Heart right ventricle (tissue), 16 donors: ENCODE data around the gene KIF1A. TPM values are rescaled to one million over a fixed set of nuclear protein-coding genes. Genes with fewer than 3 reads are reported as not detected.

Experiments
- ATAC-seq, 8 donors: fragments of 200-7000 bp; cut with Tn5 transposase; one replicate each; pipeline ENCODE4 v1.9.1; 2020; ENCODE audit warnings: mild to moderate bottlenecking in 8 of 8, moderate library complexity in 8 of 8, moderate number of reproducible peaks in 1 of 8
- DNase-seq, 2 donors: peaks; one replicate each; pipeline ENCODE4 v3.0.0-alpha.2; 2020
- H3K27ac ChIP-seq, 10 donors: fragments of 200-600 bp; sonication (generic) in 2 of 10; one replicate each; pipeline versions ENCODE4 v1.5.0 to v1.8.0; 2020 to 2022; ENCODE audit warnings: mild to moderate bottlenecking in 3 of 10
- H3K27me3 ChIP-seq, 7 donors: fragments of 200-600 bp; one replicate each; pipeline ENCODE4 v1.8.0; 2021 to 2022; ENCODE audit warnings: mild to moderate bottlenecking in 2 of 7
- H3K36me3 ChIP-seq, 9 donors: fragments of 200-600 bp; sonication (generic) in 1 of 9; one replicate each; pipeline versions ENCODE4 v1.5.0 to v1.8.0; 2020 to 2022; ENCODE audit warnings: mild to moderate bottlenecking in 2 of 9
- H3K4me1 ChIP-seq, 9 donors: fragments of 200-600 bp; sonication (generic) in 1 of 9; one replicate each; pipeline versions ENCODE4 v1.5.0 to v1.8.0; 2020 to 2022; ENCODE audit warnings: mild to moderate bottlenecking in 4 of 9
- H3K4me3 ChIP-seq, 10 donors: fragments of 200-600 bp; sonication (generic) in 2 of 10; one replicate each; pipeline versions ENCODE4 v1.5.0 to v1.8.0; 2020 to 2022; ENCODE audit warnings: mild to moderate bottlenecking in 7 of 10, moderate library complexity in 2 of 10
- H3K9me3 ChIP-seq, 11 donors: fragments of 200-600 bp in 10 of 11; sonication (generic) in 2 of 11; one replicate each; pipeline versions ENCODE4 v1.5.0 to v1.8.0; 2013 to 2022; ENCODE audit warnings: mild to moderate bottlenecking in 2 of 11, control low read depth in 1 of 11, moderate library complexity in 1 of 11
- CTCF ChIP-seq, 9 donors: fragments of 200-600 bp; sonication (generic) in 2 of 9; IDR thresholded peaks; one replicate each; pipeline versions ENCODE4 v1.5.0 to v1.8.0; 2021 to 2022; ENCODE audit warnings: antibody characterized with exemption in 9 of 9, mild to moderate bottlenecking in 5 of 9, moderate library complexity in 1 of 9
- WGBS, 2 donors: extraction: QIAGEN DNeasy Blood & Tissue Kit; methylation state at CpG; one replicate each; pipeline ENCODE4 v1.1.7; 2013; ENCODE audit warnings: inconsistent platforms in 1 of 2; 5-methylcytosine and 5-hydroxymethylcytosine counted together
- intact Hi-C, 10 donors: fragments of 100-400 bp; cut with DNase I; formaldehyde crosslinking; loops; one replicate each; pipeline versions ENCODE4 v1.11.1 to v1.14.2; 2022
- polyA plus RNA-seq, 2 donors: library from polyadenylated mRNA; stranded (reverse); fragments of 200-250 nt; gene quantifications; one replicate each; pipeline ENCODE4 v1.2.3, GENCODE V29; 2013
- total RNA-seq, 10 donors: library from RNA; stranded (reverse); fragmentation: NEBNext Ultra II Directional in 3 of 10; extraction: Animal tissue kit (Norgen Biotek cat#: 25700) in 3 of 10; gene quantifications; one replicate each; pipeline versions ENCODE4 v1.2.1 to v1.2.4, GENCODE V29; 2021 to 2023
- donor health status: Arrhythmogenic right ventricular cardiomyopathy.
- donor health status: ischemic (EF 13 %, LVEDD 7.1; RV severe dilation, severe dysfunction).
- donor health status: healthy with polysubstance abuse.
- donor health status: DM: no; HTN: yes; CAD: no.
- donor health status: DM: no; HTN: no; CAD: no.
- donor health status: ischemic (EF 25% LVEDD 6.9; RV normal size, moderate dysfunction).
- donor health status: ischemic (EF 25% LVEDD 5.7; RV mildly dilated, moderate dysfunction).
- donor health status: healthy.
- donor health status: DM: yes; HTN: yes; CAD: no.
- donor health status: Ischemic cardiomyopathy.
- donor health status: ischemic (EF 35%, LVEDD 5.7; RV mildly dilated, moderate dysfunction).
- donor health status: nonischemic (EF 11% LVEDD 7.7; RV severe dilation, severe dysfunction).
- donor health status: DM: yes; HTN: yes; CAD: no.
- donor health status: PGD.
- donor health status: ischemic (EF 29% LVEDD 5.4; RV normal size, mild dysfunction).
- donor health status: nonischemic (EF 23%, LVEDD 6.1; RV moderate dilation, normal function).

KIF1A gene
- total and polyA plus RNA-seq, 12 donors: 0.37 to 21.4 (median 1.4) TPM

GRCh38 chr2:240722376-240722775 is 97.6 kb downstream of the KIF1A start:
- WGBS, 2 donors: 86 to 88% methylated on average over 16 of the region's 16 CpGs
- Histone ChIP-seq H3K9me3 (no peaks in the 10 kb centered on the region), H3K36me3 (no peaks in the 10 kb centered on the region), H3K4me1 (no peaks in the 10 kb centered on the region), H3K27ac (no peak overlapping the region), H3K4me3 (no peak overlapping the region), H3K27me3 (peaks cover 0 to 32% (median 0%) of the 10 kb centered on the region in 7 donors)
- no peak for ATAC-seq
- no peak for DNase-seq
- intact Hi-C loops: no loop called here
- TF ChIP-seq CTCF (IDR thresholded peaks at IDR 0.05): no peak

DNA sequence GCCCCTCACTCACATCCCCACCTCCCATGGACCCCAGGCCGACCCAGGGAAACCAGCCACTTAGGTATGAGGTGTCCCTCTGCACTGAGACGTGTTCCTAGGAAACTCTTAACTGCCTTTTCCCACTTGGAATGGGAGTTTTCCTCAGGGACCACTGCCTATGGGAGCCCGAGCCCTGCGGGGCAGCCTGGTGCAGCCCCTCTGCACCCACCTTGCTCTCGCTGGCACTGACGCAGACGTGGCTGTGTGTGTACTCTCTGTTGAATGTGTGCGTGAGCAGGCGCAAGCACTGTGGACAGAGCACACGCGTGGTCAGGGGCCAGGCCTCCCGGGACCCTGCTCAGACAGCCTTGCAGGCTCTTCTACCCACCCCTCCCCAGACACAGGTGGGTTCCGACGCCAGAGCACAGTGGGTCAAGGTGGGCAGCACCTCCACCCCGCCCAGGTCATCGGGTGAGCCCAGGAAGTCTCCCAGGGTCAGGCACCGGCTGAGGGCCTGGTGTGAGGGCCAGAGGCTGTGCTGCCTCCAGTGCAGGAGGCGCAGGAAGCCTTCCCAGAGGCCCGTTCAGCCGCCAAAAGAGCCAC is 98.3 kb downstream of the KIF1A start:
- no peak overlapping the region for H3K27ac ChIP-seq
- no peak overlapping the region for H3K4me3 ChIP-seq
- DNase-seq (peak in 1 of 2 donors; percentile 4), ATAC-seq (no peak)
- H3K36me3 ChIP-seq: no peaks in the 10 kb centered on the region
- H3K27me3 ChIP-seq: peaks cover 0 to 37% (median 0%) of the 10 kb centered on the region in 7 donors
- TF ChIP-seq CTCF (IDR thresholded peaks at IDR 0.05): no peak
- H3K9me3 ChIP-seq: no peaks in the 10 kb centered on the region
- intact Hi-C loops: no loop called here
- H3K4me1 ChIP-seq: no peaks in the 10 kb centered on the region
- WGBS, 2 donors: 85 to 88% methylated on average over 20 of the region's 20 CpGs

DNA sequence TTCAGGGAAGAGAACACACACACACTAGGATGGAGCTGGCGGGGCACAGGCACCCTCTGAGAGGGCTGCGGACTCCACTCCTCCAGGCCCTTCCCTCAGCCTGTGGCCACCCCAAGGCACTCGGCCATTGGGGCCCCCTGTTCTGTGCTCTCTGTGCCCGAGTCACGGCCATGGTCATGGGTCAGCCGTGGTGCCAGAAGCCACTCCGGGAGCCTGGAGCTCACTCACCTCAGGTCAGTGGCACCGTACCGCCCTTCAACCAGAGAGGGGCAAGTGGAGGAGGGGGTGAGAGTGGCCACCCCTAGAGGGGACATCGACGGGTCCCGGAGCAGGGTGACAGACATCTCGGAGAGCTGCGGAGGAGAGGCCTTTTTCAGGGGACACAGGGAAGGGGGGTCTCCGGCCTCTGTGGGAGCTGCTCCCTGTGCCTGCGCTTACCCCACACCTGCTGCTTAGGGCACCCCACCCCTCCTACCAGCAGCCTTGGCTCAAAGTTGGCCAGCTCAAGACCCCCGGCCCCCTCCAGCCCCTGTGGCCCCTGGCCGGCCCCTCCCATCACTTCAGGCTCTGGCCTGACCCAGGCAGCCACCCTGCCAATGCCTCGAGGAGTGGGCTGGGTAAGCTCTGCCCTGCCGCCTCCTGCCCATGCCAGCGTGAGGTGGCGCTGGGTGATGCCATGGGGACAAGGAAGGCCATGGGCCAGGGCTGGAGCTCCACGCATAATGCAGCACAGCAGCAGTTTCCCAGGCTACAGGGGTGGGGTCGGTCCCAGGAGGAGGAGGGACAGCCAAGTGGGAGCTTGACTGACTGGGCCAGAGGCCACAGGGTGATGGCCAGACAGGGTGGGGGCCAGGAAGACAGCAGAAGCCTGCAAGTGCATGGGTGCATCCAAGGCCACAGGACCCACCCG is 99.1 kb downstream of the KIF1A start:
- Histone ChIP-seq H3K4me1 (no peaks in the 10 kb centered on the region), H3K27me3 (peaks cover 0 to 41% (median 0%) of the 10 kb centered on the region in 7 donors), H3K36me3 (no peaks in the 10 kb centered on the region), H3K27ac (no peak overlapping the region), H3K4me3 (no peak overlapping the region), H3K9me3 (no peaks in the 10 kb centered on the region)
- WGBS, 2 donors: 85 to 88% methylated on average over 25 of the region's 25 CpGs
- DNase-seq (no peak), ATAC-seq (peak in 1 of 8 donors; percentile 28)
- no peak for TF ChIP-seq CTCF (IDR thresholded peaks at IDR 0.05)
- intact Hi-C loops: no loop called here

DNA sequence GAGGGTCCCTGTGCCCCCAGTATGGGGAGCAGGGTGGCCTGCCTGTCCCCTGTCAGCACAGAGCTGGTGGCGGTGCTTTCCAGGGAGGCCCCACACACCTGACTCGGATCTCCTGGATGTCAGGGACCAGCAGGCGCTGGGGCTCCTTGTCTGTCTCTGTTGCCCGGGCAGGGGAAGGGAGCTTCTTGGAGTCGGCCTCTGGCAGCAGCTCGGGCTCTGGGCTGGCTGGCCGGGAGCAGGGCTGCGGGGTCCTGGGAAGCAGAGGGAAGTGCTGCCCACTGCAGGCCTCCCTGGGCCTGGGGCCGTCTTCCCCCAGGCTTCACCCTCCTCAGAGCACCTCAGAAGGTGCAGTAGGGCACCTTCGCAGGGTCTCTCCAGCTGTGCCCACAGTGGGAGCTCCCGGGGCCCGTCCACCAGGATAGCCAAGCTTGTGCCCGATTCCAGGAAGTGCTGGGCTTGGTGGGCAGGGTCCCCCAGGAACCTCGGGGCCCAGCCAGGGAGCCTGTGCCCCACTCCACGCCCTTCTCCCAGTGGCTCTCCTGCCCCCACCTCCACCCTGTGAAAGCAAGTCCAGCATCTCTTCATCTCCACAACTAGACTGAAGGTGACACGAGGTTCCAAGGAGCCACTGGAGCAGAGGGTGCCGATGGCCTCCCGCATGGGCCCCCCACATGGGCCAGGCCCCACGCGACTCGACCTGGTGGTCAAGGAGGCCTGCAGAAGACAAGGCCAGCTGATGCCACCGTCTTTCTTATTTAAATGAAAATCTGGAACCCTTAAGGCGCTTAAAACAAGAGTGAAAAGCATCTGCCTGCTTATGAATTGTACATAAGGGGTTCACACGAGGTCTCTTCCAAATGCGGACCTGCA is 100.1 kb downstream of the KIF1A start:
- intact Hi-C loops: loop anchor here in 1 of 10 donors (10.0 kb wide), 1 partner anchor 215 kb away; no protein-coding TSS in a partner anchor
- H3K9me3 ChIP-seq: no peaks in the 10 kb centered on the region
- H3K4me3 ChIP-seq: no peak overlapping the region
- ATAC-seq (no peak), DNase-seq (no peak)
- H3K27ac ChIP-seq: no peak overlapping the region
- H3K4me1 ChIP-seq: no peaks in the 10 kb centered on the region
- WGBS, 2 donors: 82 to 89% methylated on average over 25 of the region's 25 CpGs
- H3K27me3 ChIP-seq: peaks cover 0 to 49% (median 0%) of the 10 kb centered on the region in 7 donors
- H3K36me3 ChIP-seq: no peaks in the 10 kb centered on the region
- TF ChIP-seq CTCF (IDR thresholded peaks at IDR 0.05): no peak
